Measurements from ENCODE around the gene ZNF24.
A peak's percentile ranks its signal among the peaks of the same experiment; 100 is the strongest.

Gene ZNF24

GRCh38 chr18:35377875-35378573, 33.8 kb upstream of the ZNF24 start:
- Histone ChIP-seq H3K9me3 (ENCODE audit: control insufficient read depth, insufficient read depth, low read depth, low read length) (peaks cover 3% of the 10 kb centered on the region; the same call in 1 of the 2 replicates), H3K4me1 (ENCODE audit: control insufficient read depth, insufficient read depth, low read length) (peaks cover 3% of the 10 kb centered on the region; the same call in 1 of the 2 replicates), H3K4me3 (ENCODE audit: low read depth, low read length) (no peak overlapping the region; the same call in 1 of the 2 replicates), H3K36me3 (ENCODE audit: control insufficient read depth, insufficient read depth, low read length) (no peaks in the 10 kb centered on the region), H3K9ac (ENCODE audit: low read length) (no peak overlapping the region), H3K27me3 (ENCODE audit: control insufficient read depth, insufficient read depth, low read length) (peaks cover 7% of the 10 kb centered on the region; the same call in 1 of the 2 replicates), H3K27ac (ENCODE audit: low read depth, low read length) (no peak overlapping the region)

DNA sequence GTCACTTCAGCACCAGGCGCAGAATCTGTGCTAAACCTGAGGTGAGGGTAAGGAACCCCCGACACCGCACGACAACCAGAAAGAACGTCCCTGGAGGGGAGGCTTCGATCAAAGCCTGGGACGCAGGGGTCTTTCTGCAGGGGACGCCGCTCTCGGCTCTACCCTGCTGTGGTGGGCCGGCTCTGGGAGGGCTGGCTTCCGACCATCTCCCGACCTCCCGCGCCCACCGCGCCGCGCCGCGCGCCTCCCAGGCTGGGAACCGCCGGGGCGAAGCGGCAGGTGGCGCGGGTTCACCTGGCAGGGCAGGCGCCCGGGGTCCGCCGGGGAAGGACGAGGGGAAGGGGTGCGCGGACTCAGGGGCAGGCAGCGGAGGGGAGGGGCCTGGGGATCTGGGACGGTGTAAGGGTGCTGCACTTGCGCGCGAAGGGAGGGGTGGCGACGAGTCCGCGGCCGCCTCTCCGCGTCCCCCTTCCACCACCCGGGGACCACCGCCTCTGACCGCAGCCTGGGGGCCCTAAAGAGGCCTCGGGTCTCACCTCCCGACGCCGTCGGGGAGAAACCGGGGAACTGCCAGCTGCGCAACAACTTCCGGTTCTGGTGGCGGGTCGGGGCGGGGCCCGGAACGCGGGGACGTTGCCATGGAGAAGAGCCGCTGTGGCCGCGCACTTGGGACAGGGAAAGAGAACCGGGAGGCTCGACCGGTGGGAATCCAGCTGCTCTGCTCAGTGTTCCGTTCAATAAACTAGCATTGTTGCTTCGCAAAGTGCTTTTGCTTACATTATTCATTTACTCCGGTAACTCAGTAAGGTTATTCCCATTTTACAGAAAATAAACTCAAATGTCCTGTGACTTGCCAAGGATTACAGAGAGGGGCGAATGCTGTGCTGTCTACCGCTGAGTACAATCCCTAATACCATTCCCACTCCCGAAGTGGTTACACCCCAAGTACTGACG, 32.8 kb upstream of the ZNF24 start, which contains the start of gene ZNF396:
ZNF396 (minus strand) TSS at position 596 of the 954 bp plus-strand sequence. CDS start 3,045 bp downstream, outside the sequence.
- H3K4me1 ChIP-seq (ENCODE audit: control insufficient read depth, insufficient read depth, low read length): peaks cover 3% of the 10 kb centered on the region; the same call in 1 of the 2 replicates
- H3K27ac ChIP-seq (ENCODE audit: low read depth, low read length): no peak within 1 kb of the TSS
- H3K36me3 ChIP-seq (ENCODE audit: control insufficient read depth, insufficient read depth, low read length): no peaks in the 10 kb centered on the region

GRCh38 chr18:35376393-35376741, 32.1 kb upstream of the ZNF24 start:
- Histone ChIP-seq H3K4me3 (ENCODE audit: low read depth, low read length) (peak overlapping the region; percentile 93), H3K9ac (ENCODE audit: low read length) (peak overlapping the region; percentile 66), H3K27ac (ENCODE audit: low read depth, low read length) (no peak overlapping the region), H3K36me3 (ENCODE audit: control insufficient read depth, insufficient read depth, low read length) (no peaks in the 10 kb centered on the region), H3K4me1 (ENCODE audit: control insufficient read depth, insufficient read depth, low read length) (peaks cover 3% of the 10 kb centered on the region; the same call in 1 of the 2 replicates), H3K27me3 (ENCODE audit: control insufficient read depth, insufficient read depth, low read length) (peaks cover 7% of the 10 kb centered on the region; the same call in 1 of the 2 replicates), H3K9me3 (ENCODE audit: control insufficient read depth, insufficient read depth, low read depth, low read length) (no peaks in the 10 kb centered on the region)

More for the DNA sequence above, 32.8 kb upstream of the ZNF24 start, which contains the start of gene ZNF396:
- Histone ChIP-seq H3K27me3 (ENCODE audit: control insufficient read depth, insufficient read depth, low read length) (peaks cover 7% of the 10 kb centered on the region; the same call in 1 of the 2 replicates), H3K9ac (ENCODE audit: low read length) (peak within 1 kb of the TSS; percentile 66), H3K4me3 (ENCODE audit: low read depth, low read length) (peak within 1 kb of the TSS; percentile 93), H3K9me3 (ENCODE audit: control insufficient read depth, insufficient read depth, low read depth, low read length) (no peaks in the 10 kb centered on the region)

GRCh38 chr18:35374708-35375107, 30.5 kb upstream of the ZNF24 start:
- H3K4me1 ChIP-seq (ENCODE audit: control insufficient read depth, insufficient read depth, low read length): peaks cover 3% of the 10 kb centered on the region; the same call in 1 of the 2 replicates
- peaks cover 7% of the 10 kb centered on the region; the same call in 1 of the 2 replicates for H3K27me3 ChIP-seq (ENCODE audit: control insufficient read depth, insufficient read depth, low read length)
- H3K4me3 ChIP-seq (ENCODE audit: low read depth, low read length): no peak overlapping the region
- H3K36me3 ChIP-seq (ENCODE audit: control insufficient read depth, insufficient read depth, low read length): no peaks in the 10 kb centered on the region
- H3K9me3 ChIP-seq (ENCODE audit: control insufficient read depth, insufficient read depth, low read depth, low read length): no peaks in the 10 kb centered on the region
- H3K9ac ChIP-seq (ENCODE audit: low read length): no peak overlapping the region
- H3K27ac ChIP-seq (ENCODE audit: low read depth, low read length): no peak overlapping the region

- Histone ChIP-seq H3K27ac (ENCODE audit: low read depth, low read length) (no peak overlapping the region), H3K27me3 (ENCODE audit: control insufficient read depth, insufficient read depth, low read length) (no peaks in the 10 kb centered on the region), H3K9ac (ENCODE audit: low read length) (no peak overlapping the region), H3K9me3 (ENCODE audit: control insufficient read depth, insufficient read depth, low read depth, low read length) (no peaks in the 10 kb centered on the region), H3K4me3 (ENCODE audit: low read depth, low read length) (no peak overlapping the region), H3K36me3 (ENCODE audit: control insufficient read depth, insufficient read depth, low read length) (no peaks in the 10 kb centered on the region), H3K4me1 (ENCODE audit: control insufficient read depth, insufficient read depth, low read length) (peaks cover 3% of the 10 kb centered on the region; the same call in 1 of the 2 replicates)
Measured at GRCh38 chr18:35371412-35372195, 27.4 kb upstream of the ZNF24 start.

DNA sequence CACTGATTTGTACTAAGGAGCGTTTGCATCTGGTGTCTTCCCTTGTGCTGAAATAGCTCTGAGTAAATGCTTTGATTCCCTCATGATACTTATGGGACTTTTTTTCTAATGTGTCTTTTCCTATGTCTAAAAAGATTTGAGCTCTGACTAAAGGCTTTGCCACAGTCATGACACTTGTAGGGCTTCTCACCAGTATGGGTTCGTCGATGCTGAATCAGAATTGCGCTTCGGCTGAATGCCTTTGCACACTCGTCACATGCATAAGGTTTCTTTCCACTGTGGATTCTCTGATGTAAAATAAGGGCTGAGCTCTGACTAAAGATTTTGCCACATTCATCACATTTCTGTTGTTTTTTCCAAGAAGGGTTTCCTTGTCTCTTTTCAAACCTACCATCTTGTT, 24.9 kb upstream of the ZNF24 start:
- H3K4me1 ChIP-seq (ENCODE audit: control insufficient read depth, insufficient read depth, low read length): no peaks in the 10 kb centered on the region
- no peaks in the 10 kb centered on the region; the same call in 1 of the 2 replicates for H3K9me3 ChIP-seq (ENCODE audit: control insufficient read depth, insufficient read depth, low read depth, low read length)
- H3K4me3 ChIP-seq (ENCODE audit: low read depth, low read length): no peak overlapping the region
- no peak overlapping the region for H3K9ac ChIP-seq (ENCODE audit: low read length)
- no peaks in the 10 kb centered on the region for H3K27me3 ChIP-seq (ENCODE audit: control insufficient read depth, insufficient read depth, low read length)
- no peak overlapping the region for H3K27ac ChIP-seq (ENCODE audit: low read depth, low read length)
- H3K36me3 ChIP-seq (ENCODE audit: control insufficient read depth, insufficient read depth, low read length): no peaks in the 10 kb centered on the region

GRCh38 chr18:35368595-35368994, 24.4 kb upstream of the ZNF24 start:
- no peak overlapping the region for H3K4me3 ChIP-seq (ENCODE audit: low read depth, low read length)
- no peaks in the 10 kb centered on the region for H3K4me1 ChIP-seq (ENCODE audit: control insufficient read depth, insufficient read depth, low read length)
- H3K27me3 ChIP-seq (ENCODE audit: control insufficient read depth, insufficient read depth, low read length): no peaks in the 10 kb centered on the region
- H3K27ac ChIP-seq (ENCODE audit: low read depth, low read length): no peak overlapping the region
- H3K9me3 ChIP-seq (ENCODE audit: control insufficient read depth, insufficient read depth, low read depth, low read length): no peaks in the 10 kb centered on the region; the same call in 1 of the 2 replicates
- H3K36me3 ChIP-seq (ENCODE audit: control insufficient read depth, insufficient read depth, low read length): no peaks in the 10 kb centered on the region
- H3K9ac ChIP-seq (ENCODE audit: low read length): no peak overlapping the region

- Histone ChIP-seq H3K4me1 (ENCODE audit: control insufficient read depth, insufficient read depth, low read length) (no peaks in the 10 kb centered on the region), H3K9ac (ENCODE audit: low read length) (no peak overlapping the region), H3K27ac (ENCODE audit: low read depth, low read length) (no peak overlapping the region), H3K4me3 (ENCODE audit: low read depth, low read length) (no peak overlapping the region), H3K9me3 (ENCODE audit: control insufficient read depth, insufficient read depth, low read depth, low read length) (peaks cover 3% of the 10 kb centered on the region), H3K36me3 (ENCODE audit: control insufficient read depth, insufficient read depth, low read length) (no peaks in the 10 kb centered on the region), H3K27me3 (ENCODE audit: control insufficient read depth, insufficient read depth, low read length) (no peaks in the 10 kb centered on the region)
Measured at GRCh38 chr18:35362531-35362930, 18.3 kb upstream of the ZNF24 start.

GRCh38 chr18:35361570-35362321, 17.5 kb upstream of the ZNF24 start:
- no peaks in the 10 kb centered on the region for H3K36me3 ChIP-seq (ENCODE audit: control insufficient read depth, insufficient read depth, low read length)
- H3K4me1 ChIP-seq (ENCODE audit: control insufficient read depth, insufficient read depth, low read length): no peaks in the 10 kb centered on the region
- no peak overlapping the region for H3K27ac ChIP-seq (ENCODE audit: low read depth, low read length)
- no peak overlapping the region for H3K4me3 ChIP-seq (ENCODE audit: low read depth, low read length)
- peaks cover 3% of the 10 kb centered on the region for H3K9me3 ChIP-seq (ENCODE audit: control insufficient read depth, insufficient read depth, low read depth, low read length)
- no peaks in the 10 kb centered on the region for H3K27me3 ChIP-seq (ENCODE audit: control insufficient read depth, insufficient read depth, low read length)
- no peak overlapping the region for H3K9ac ChIP-seq (ENCODE audit: low read length)

DNA sequence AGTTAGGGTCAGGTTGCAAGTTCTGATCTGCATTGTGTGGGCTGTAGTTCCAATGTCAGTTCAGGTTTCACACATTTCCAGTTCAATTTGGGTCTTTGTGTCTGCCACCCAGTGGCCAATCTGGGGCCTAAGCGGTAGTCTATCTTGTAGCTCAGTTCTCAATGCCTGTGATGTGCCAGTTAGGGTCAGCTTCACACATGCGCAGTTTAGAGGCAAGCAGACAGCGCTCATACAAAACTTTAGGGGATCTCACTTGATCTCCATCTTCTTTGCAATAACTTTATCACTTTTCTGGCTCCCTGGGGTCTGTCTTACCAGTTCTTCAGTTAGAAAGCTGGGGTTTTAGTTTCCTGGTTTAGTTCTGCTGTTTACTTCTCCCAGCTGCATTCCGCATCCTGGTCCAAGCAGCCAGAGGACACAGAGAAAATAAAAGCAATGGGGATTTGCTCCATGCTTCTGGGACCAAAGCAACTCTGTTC, 11.0 kb upstream of the ZNF24 start:
- Histone ChIP-seq H3K4me3 (ENCODE audit: low read depth, low read length) (no peak overlapping the region), H3K4me1 (ENCODE audit: control insufficient read depth, insufficient read depth, low read length) (peaks cover 11% of the 10 kb centered on the region), H3K9ac (ENCODE audit: low read length) (no peak overlapping the region)

More for the DNA sequence above, 11.0 kb upstream of the ZNF24 start:
- H3K27me3 ChIP-seq (ENCODE audit: control insufficient read depth, insufficient read depth, low read length): no peaks in the 10 kb centered on the region
- H3K9me3 ChIP-seq (ENCODE audit: control insufficient read depth, insufficient read depth, low read depth, low read length): peaks cover 36% of the 10 kb centered on the region
- no peak overlapping the region for H3K27ac ChIP-seq (ENCODE audit: low read depth, low read length)
- H3K36me3 ChIP-seq (ENCODE audit: control insufficient read depth, insufficient read depth, low read length): no peaks in the 10 kb centered on the region
